Posterior cingulate gyrus (tissue), 11 donors: ENCODE data around the gene ABCD3.
"Not testable (repeated sequence)": the region's sequence is repeated elsewhere in the genome, so short reads cannot be mapped to it uniquely, and the experiment has no call there.

Experiments
- DNase-seq, 10 donors: peaks; one replicate each; pipeline versions ENCODE4 v3.0.0 to v3.0.0-alpha.2; 2020 to 2021; ENCODE audit warnings: mixed read lengths in 3 of 10
- intact Hi-C: fragments of 100-400 bp; cut with DNase I; formaldehyde crosslinking; loops from one replicate; pipeline ENCODE4 v1.15.1; 2023

ABCD3 gene

GRCh38 chr1:94542088-94542870 is 124.1 kb downstream of the ABCD3 start:
- DNase-seq: peak in 6 of 10 donors; percentile 21 to 88 (median 28)
- intact Hi-C loops: no loop called here

- DNase-seq: no peak
- intact Hi-C loops: no loop called here
Measured at GRCh38 chr1:94543001-94543400, 124.8 kb downstream of the ABCD3 start.

- intact Hi-C loops: no loop called here
- DNase-seq: no peak
Measured at GRCh38 chr1:94543893-94544635, 125.9 kb downstream of the ABCD3 start.

DNA sequence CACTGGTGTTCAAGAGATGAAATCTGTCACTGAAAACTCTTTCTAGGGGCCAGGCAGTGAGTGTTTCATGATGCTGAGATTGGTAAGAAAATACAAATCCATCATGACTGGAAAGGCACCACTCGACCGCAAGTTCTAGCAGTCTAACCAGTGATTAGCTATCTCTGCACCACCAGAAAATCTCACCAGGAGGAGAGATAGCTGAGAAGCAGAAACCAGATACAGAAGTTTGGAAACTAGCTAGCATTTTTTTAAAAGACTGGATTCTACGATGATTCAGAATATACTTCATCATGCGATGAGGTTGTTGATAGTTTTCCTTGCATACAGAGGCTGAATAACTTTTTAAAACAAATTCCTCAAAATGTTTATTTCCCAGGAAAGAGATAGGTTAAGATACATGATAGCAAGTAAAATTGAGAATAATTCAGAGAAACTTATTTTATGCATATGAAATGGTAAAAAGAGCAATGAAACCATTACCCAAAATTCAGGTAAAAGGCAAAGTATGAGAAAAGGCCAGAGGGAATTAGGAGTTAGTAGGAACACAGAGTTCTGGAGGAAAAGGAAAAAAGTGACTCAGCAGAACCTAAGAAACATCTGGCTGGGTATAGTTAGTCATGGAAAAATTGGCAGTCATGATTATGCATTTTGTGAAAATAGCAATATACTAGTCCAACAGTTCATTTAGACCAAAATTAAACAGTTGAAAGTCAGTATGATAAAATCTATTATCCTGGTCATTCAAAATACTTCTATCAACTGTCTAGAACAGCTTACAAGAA is 126.7 kb downstream of the ABCD3 start:
- no peak for DNase-seq
- intact Hi-C loops: no loop called here

- DNase-seq: no peak
- intact Hi-C loops: no loop called here
Measured at GRCh38 chr1:94549706-94550105, 131.5 kb downstream of the ABCD3 start.

- DNase-seq: no peak
- intact Hi-C loops: no loop called here
Measured at GRCh38 chr1:94550396-94550795, 132.2 kb downstream of the ABCD3 start.

DNA sequence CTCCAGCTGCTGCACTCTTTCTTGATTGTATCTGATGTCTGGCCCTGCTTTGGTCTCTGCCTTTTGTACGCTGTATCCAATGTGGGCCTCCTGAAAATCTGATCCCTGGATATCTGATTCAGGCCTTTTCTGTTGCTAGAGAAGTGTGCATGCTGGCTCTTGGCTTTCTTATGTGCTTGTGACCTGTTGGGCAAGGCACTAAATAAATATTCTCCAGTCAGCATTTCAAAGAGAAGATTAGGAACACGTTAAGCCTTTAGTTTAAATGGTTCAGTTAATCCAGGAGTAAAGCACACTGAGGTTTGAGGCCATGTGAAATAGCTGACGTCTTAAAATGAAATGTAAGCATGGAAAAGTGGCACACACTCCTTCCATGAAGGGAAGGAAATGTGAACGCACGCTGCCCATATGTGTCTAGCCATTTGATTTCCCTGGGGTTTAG is 132.6 kb downstream of the ABCD3 start:
- intact Hi-C loops: no loop called here
- no peak for DNase-seq

GRCh38 chr1:94551449-94551848 is 133.3 kb downstream of the ABCD3 start:
- intact Hi-C loops: no loop called here

GRCh38 chr1:94552071-94552586 is 133.9 kb downstream of the ABCD3 start:
- intact Hi-C loops: no loop called here
- no peak for DNase-seq

More at GRCh38 chr1:94551449-94551848, 133.3 kb downstream of the ABCD3 start:
- DNase-seq: no peak

- intact Hi-C loops: no loop called here
- no peak for DNase-seq
Measured at GRCh38 chr1:94553323-94553730, 135.1 kb downstream of the ABCD3 start.

- no peak for DNase-seq
- intact Hi-C loops: no loop called here
Measured at GRCh38 chr1:94553931-94554330, 135.7 kb downstream of the ABCD3 start.

GRCh38 chr1:94554580-94554979 is 136.4 kb downstream of the ABCD3 start:
- intact Hi-C loops: no loop called here
- DNase-seq: no peak

DNA sequence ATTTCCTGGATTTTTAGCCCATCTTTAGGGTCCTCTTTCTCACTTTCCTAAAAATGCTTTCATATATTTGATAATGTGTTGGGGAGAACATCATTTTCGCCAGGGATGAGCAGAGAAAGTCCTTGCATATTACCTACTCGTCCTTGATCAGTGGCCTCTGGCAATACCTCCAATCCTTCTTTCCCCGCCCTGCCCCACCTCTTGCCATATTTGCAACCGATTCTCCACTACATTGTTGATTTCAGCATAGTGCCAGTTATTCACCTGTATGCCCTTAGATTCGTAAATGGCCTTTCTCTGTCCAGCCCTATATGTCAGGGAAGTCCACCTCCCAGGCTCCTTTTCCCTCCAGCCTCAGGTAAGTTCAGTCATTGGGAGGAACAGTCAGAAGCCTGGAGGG is 136.9 kb downstream of the ABCD3 start:
- no peak for DNase-seq
- intact Hi-C loops: no loop called here

- intact Hi-C loops: no loop called here
Measured at GRCh38 chr1:94559921-94560320, 141.7 kb downstream of the ABCD3 start.

DNA sequence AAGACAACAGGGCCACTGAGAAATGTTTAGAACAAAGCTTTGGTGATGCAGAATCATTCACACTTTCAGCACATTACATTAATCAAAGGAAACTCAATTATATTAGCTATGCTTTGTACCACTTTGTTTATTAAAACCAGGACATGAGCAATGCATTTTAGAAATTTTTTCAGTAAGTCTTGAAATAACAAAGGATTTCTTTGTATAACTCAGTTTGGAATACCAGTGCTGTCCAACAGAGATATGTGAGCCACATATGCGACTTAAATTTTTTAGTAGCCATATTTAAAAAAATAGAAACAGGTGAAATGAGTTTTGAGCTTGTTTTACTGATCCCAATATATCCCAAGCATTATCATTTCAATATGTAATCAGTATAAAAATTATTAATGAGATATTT is 142.1 kb downstream of the ABCD3 start:
- intact Hi-C loops: no loop called here

More at GRCh38 chr1:94559921-94560320, 141.7 kb downstream of the ABCD3 start:
- DNase-seq: no peak

DNA sequence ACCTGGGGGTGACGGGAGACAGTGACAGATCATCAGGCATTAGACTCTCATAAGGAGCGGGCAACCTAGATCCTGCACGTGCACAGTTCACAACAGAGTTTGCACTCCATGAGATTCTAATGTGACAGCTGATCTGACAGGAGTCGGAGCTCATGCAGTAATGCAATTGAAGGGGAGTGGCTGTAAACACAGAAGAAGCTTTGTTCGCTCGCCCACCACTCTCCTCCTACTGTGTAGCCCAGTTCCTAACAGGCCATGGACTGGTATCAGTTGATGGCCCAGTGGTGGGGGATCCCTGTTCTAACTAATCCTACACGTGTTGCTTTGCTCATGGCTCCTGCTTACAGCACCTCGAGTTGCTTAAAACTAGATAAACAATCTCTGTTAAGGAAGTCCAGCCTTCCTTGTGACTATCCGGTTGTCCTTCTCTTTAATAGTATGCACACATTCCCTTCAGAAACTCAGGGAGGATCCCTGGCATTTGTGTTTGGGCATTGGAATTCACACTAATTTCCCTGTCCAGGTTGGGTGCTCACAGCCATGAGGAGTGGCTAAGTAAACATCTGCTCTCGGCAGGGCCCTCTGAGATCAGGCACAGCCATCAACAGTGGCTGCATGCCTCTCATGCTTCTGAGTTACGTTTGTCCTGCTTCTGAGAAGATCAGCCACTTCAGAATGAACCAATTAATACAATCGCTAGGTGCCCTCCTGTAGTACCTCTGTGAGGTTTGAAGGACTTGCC is 144.5 kb downstream of the ABCD3 start:
- DNase-seq: no peak
- intact Hi-C loops: no loop called here

More for the DNA sequence above, 142.1 kb downstream of the ABCD3 start:
- no peak for DNase-seq

DNA sequence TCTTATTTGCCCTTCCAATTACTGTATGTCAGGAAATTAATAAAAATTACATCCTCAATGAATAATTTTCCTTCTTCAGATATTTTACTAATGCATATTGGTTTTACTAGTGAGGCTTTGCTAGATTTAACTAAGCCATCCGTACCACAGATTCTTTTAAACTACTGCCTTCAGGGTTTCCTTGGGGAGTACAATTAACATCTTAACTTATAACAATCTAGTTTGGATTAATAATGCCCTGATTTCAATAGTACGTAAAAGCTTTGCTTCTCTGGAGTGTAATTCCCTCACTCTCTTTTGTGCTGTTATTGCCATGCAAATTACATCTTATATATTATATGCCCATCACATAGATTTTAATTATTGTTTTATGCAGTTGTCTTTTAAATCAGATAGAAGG is 147.7 kb downstream of the ABCD3 start:
- intact Hi-C loops: no loop called here
- DNase-seq: no peak

DNA sequence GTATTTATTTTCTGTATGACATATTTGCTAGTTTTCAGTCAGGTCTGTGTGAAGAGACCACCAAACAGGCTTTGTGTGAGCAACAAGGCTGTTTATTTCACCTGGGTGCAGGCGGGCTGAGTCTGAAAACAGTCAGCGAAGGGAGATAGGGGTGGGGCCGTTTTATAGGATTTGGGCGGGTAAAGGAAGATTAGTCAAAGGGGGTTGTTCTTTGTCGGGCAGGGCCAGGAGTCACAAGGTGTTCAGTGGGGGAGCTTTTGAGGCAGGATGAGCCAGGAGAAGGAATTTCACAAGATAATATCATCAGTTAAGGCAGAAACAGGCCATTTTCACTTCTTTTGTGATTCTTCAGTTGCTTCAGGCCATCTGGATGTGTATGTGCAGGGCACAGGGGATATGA is 148.2 kb downstream of the ABCD3 start:
- DNase-seq, intact Hi-C loops: not testable (repeated sequence)

DNA sequence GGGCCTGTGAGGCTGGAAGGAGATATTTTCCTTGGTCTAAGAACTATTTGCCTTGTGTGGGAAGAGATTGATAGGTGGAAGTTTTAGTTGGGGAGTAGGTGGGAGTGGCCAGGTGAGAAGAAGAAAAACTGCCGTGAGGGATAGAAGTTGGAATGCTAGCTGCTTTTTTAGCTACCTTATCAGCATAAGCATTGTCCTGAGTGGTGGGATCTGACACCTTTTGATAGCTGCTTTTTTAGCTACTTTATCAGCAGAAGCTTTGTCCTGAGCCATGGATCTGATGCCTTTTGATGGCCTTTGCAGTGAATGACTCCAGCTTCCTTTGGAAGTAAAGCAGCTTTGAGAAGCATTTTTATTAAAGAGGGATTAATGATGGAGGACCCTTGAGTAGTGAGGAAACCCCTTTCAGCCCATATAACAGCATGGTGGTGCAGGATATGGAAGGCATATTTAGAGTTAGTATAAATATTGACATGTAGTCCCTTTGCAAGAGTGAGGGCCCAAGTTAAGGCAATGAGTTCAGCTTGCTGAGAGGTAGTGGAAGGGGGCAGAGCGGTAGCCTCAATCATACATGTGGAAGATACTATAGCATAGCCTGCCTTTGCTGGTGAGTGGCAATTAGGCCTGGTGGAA is 149.9 kb downstream of the ABCD3 start:
- intact Hi-C loops, DNase-seq: not testable (repeated sequence)
